DOHH2 (cell line): Measurements from ENCODE around the gene KDM1B.

Experiments
- EZH2phosphoT487 ChIP-seq: fragments of 200-600 bp; sonication (generic); IDR thresholded peaks from 2 replicates; pipeline ENCODE4 v1.6.1; 2017; ENCODE audit warnings: borderline replicate concordance, mild to moderate bottlenecking, antibody characterized with exemption, low read length, moderate library complexity, mixed read lengths
- TF ChIP-seq, protein P1 (sequence below): fragments of 200-600 bp; sonication (generic); IDR thresholded peaks from one replicate; pipeline ENCODE4 v1.5.1; 2014; ENCODE audit warnings: antibody characterized with exemption, mild to moderate bottlenecking, low read depth, low read length; ENCODE audit not compliant: poor library complexity, severe bottlenecking

DNA sequence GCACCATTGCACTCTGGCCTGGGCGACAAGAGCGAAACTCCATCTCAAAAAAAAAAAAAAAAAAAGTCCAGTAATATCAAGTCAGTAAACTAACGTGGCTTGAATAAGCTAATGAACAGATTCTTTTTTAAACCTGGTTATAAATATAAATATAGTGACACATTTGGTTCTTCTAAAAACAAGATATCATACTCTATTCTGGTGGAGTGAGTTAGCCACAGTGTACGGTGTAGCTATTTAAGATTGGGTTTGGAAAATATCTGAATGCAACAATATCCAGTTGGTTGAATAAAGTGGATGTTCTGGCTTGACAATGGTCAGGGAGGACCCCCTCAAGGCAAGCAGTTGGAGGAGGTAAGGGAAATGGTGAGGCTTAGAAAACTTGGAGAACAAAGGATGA, 115.0 kb downstream of the KDM1B start:
- TF ChIP-seq, protein P1, sequence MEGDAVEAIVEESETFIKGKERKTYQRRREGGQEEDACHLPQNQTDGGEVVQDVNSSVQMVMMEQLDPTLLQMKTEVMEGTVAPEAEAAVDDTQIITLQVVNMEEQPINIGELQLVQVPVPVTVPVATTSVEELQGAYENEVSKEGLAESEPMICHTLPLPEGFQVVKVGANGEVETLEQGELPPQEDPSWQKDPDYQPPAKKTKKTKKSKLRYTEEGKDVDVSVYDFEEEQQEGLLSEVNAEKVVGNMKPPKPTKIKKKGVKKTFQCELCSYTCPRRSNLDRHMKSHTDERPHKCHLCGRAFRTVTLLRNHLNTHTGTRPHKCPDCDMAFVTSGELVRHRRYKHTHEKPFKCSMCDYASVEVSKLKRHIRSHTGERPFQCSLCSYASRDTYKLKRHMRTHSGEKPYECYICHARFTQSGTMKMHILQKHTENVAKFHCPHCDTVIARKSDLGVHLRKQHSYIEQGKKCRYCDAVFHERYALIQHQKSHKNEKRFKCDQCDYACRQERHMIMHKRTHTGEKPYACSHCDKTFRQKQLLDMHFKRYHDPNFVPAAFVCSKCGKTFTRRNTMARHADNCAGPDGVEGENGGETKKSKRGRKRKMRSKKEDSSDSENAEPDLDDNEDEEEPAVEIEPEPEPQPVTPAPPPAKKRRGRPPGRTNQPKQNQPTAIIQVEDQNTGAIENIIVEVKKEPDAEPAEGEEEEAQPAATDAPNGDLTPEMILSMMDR = no peak
- no peak for TF ChIP-seq EZH2phosphoT487
